Dedifferentiated amniotic fluid mesenchymal stem cell (primary cell): Measurements from ENCODE around the gene KLHL26.

Source experiments
- DNase-seq: peaks from one replicate; pipeline ENCODE4 v3.0.0-alpha.2; 2016; ENCODE audit errors: extremely low spot score

The KLHL26 gene

GRCh38 chr19:18612772-18613588 is 23.8 kb upstream of the KLHL26 start, which contains the start of gene TMEM59L:
TMEM59L (plus strand) TSS chr19:18612870; CDS start chr19:18612959, 89 bp downstream.
- DNase-seq = no peak

GRCh38 chr19:18613589-18614234 is 23.1 kb upstream of the KLHL26 start:
- no peak for DNase-seq

GRCh38 chr19:18616023-18616422 is 20.8 kb upstream of the KLHL26 start:
- DNase-seq = no peak

GRCh38 chr19:18617562-18617961 is 19.3 kb upstream of the KLHL26 start:
- DNase-seq = no peak

- no peak for DNase-seq
These were observed 18.6 kb upstream of the KLHL26 start for GRCh38 chr19:18618236-18618635.

GRCh38 chr19:18620311-18620710 is 16.5 kb upstream of the KLHL26 start:
- DNase-seq = no peak

GRCh38 chr19:18620902-18621301 is 15.9 kb upstream of the KLHL26 start:
- no peak for DNase-seq

GRCh38 chr19:18626906-18627305 is 9.9 kb upstream of the KLHL26 start:
- no peak for DNase-seq

- no peak for DNase-seq
These were observed 7.4 kb upstream of the KLHL26 start for GRCh38 chr19:18629166-18630088.

- DNase-seq = no peak
These were observed 3.5 kb upstream of the KLHL26 start for GRCh38 chr19:18633321-18633720.

GRCh38 chr19:18634612-18635297 is 2.1 kb upstream of the KLHL26 start:
- no peak for DNase-seq

- DNase-seq = no peak
These were observed 1.0 kb upstream of the KLHL26 start for GRCh38 chr19:18635831-18636182.

- peak; percentile 91 for DNase-seq
These were observed 452 bp upstream of the KLHL26 start for GRCh38 chr19:18636183-18636968.

GRCh38 chr19:18637673-18638630 is 1.1 kb downstream of the KLHL26 start:
- DNase-seq = no peak

GRCh38 chr19:18639706-18640243 is 2.9 kb downstream of the KLHL26 start:
- DNase-seq = no peak

- no peak for DNase-seq
These were observed 7.6 kb downstream of the KLHL26 start for GRCh38 chr19:18644196-18645034.

GRCh38 chr19:18645035-18645511 is 8.2 kb downstream of the KLHL26 start:
- no peak for DNase-seq
